ENCODE measurements around the gene ZCCHC2.

The ZCCHC2 gene

GRCh38 chr18:62486290-62486964 lies 36.4 kb upstream of the ZCCHC2 start:
- no peak for DNase-seq (ENCODE audit: extremely low spot score)
- TF ChIP-seq LEF1 (IDR thresholded peaks at IDR 0.05; ENCODE audit: borderline replicate concordance) (no peak), ZNF384 (IDR thresholded peaks at IDR 0.05) (no peak), NFRKB (IDR thresholded peaks at IDR 0.05) (no peak), ELF4 (IDR thresholded peaks at IDR 0.05) (no peak), SUZ12 (IDR thresholded peaks at IDR 0.05) (no peak), L3MBTL2 (conservative IDR thresholded peaks at IDR 0.05) (no peak), FOXA1 (IDR thresholded peaks at IDR 0.05) (no peak), BHLHE40 (IDR thresholded peaks at IDR 0.05; ENCODE audit: borderline replicate concordance) (no peak), FOXM1 (IDR thresholded peaks at IDR 0.05; ENCODE audit: borderline replicate concordance) (no peak), HDGF (IDR thresholded peaks at IDR 0.05; ENCODE audit: borderline replicate concordance) (no peak)
- TF ChIP-seq, protein P1, sequence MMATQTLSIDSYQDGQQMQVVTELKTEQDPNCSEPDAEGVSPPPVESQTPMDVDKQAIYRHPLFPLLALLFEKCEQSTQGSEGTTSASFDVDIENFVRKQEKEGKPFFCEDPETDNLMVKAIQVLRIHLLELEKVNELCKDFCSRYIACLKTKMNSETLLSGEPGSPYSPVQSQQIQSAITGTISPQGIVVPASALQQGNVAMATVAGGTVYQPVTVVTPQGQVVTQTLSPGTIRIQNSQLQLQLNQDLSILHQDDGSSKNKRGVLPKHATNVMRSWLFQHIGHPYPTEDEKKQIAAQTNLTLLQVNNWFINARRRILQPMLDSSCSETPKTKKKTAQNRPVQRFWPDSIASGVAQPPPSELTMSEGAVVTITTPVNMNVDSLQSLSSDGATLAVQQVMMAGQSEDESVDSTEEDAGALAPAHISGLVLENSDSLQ (IDR thresholded peaks at IDR 0.05) = no peak
- CTCF ChIA-PET = no interaction called here
- POLR2A ChIA-PET = no interaction called here

GRCh38 chr18:62487161-62487560 lies 35.7 kb upstream of the ZCCHC2 start:
- ChIA-PET POLR2A (interaction anchor here (0.7 kb wide), 1 partner anchor 36 kb away, joined by 3 read pairs; no protein-coding TSS in a partner anchor), CTCF (no interaction called here)
- TF ChIP-seq ARNT (IDR thresholded peaks at IDR 0.05) (no peak), TARDBP (IDR thresholded peaks at IDR 0.05) (no peak), FOXK2 (IDR thresholded peaks at IDR 0.05) (no peak), FOXM1 (IDR thresholded peaks at IDR 0.05; ENCODE audit: borderline replicate concordance) (no peak), ELF4 (IDR thresholded peaks at IDR 0.05) (no peak), SUZ12 (IDR thresholded peaks at IDR 0.05) (no peak), NFRKB (IDR thresholded peaks at IDR 0.05) (no peak)
- no peak for DNase-seq (ENCODE audit: extremely low spot score)

DNA sequence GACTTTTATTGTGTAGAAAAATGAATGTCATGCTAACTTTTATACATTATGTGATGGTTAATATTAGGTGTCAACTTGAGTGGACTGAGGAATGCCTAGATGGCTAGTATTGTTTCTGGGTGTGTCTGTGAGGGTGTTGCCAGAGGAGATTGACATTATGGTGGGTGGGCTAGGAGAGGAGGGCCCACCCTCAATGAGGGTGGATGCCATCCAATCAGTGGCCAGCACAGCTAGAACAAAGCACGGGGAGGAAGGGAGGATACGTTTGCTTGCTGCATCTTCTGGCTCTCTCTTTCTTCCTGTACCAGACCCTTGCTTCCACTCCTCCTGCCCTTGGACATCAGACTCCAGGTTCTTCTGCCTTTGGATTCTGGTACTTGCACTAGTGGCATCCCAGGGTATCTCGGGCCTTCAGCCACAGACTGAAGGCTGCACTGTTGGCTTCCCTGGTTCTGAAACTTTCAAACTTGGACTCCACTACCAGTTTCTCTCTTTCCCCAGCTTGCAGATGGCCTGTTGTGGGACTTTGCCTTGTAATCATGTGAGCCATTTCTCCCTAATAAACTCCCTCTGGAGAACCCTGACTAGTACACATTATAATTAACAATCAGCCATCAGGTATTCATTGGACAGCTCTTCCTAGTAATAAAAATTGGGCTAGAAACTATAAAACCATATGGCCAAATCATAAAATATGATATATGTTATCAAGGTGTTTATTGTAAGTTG lies 31.7 kb upstream of the ZCCHC2 start:
- DNase-seq (ENCODE audit: extremely low spot score) = no peak
- ChIA-PET CTCF (no interaction called here), POLR2A (no interaction called here)
- no peak for TF ChIP-seq BHLHE40 (IDR thresholded peaks at IDR 0.05; ENCODE audit: borderline replicate concordance)

- ChIA-PET POLR2A (no interaction called here), CTCF (no interaction called here)
- TF ChIP-seq L3MBTL2 (conservative IDR thresholded peaks at IDR 0.05) = no peak
- no peak for TF ChIP-seq CTBP1 (IDR thresholded peaks at IDR 0.05; ENCODE audit: borderline replicate concordance)
- TF ChIP-seq TARDBP (IDR thresholded peaks at IDR 0.05) = no peak
- TF ChIP-seq, protein P1 (IDR thresholded peaks at IDR 0.05) = no peak
- TF ChIP-seq ZNF384 (IDR thresholded peaks at IDR 0.05) = no peak
- TF ChIP-seq FOXM1 (IDR thresholded peaks at IDR 0.05; ENCODE audit: borderline replicate concordance) = no peak
- no peak for TF ChIP-seq SP1 (IDR thresholded peaks at IDR 0.05)
- TF ChIP-seq HDGF (IDR thresholded peaks at IDR 0.05; ENCODE audit: borderline replicate concordance) = no peak
- TF ChIP-seq ELF4 (IDR thresholded peaks at IDR 0.05) = no peak
- TF ChIP-seq BHLHE40 (IDR thresholded peaks at IDR 0.05; ENCODE audit: borderline replicate concordance) = no peak
- TF ChIP-seq NFRKB (IDR thresholded peaks at IDR 0.05) = no peak
- no peak for TF ChIP-seq FOXA1 (IDR thresholded peaks at IDR 0.05)
- no peak for TF ChIP-seq SUZ12 (IDR thresholded peaks at IDR 0.05)
- TF ChIP-seq ARNT (IDR thresholded peaks at IDR 0.05) = no peak
- TF ChIP-seq LEF1 (IDR thresholded peaks at IDR 0.05; ENCODE audit: borderline replicate concordance) = no peak
- TF ChIP-seq FOXK2 (IDR thresholded peaks at IDR 0.05) = no peak
- DNase-seq (ENCODE audit: extremely low spot score) = no peak
Measured at GRCh38 chr18:62493033-62493862, 29.6 kb upstream of the ZCCHC2 start.

DNA sequence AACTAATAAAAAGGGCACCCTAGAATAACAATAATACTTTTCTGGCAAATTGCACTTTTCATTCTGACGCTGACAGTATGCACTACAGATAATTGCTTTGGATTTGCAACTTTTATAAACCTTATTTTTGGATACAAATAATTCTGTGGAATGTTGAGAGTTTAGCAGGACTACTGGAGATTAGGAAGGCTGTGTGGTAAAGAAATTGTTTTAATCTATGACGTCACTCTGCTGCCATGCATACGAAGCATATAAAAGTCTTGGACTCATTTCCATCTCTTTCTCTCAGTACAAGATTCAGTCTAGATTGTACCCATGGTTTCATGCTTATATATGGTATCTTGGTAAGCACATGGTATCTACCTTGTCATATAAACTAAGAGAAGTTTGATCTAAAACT lies 28.1 kb upstream of the ZCCHC2 start:
- ChIA-PET POLR2A (no interaction called here), CTCF (no interaction called here)
- TF ChIP-seq TARDBP (IDR thresholded peaks at IDR 0.05) = no peak
- TF ChIP-seq, protein P1 (IDR thresholded peaks at IDR 0.05) = no peak
- no peak for TF ChIP-seq NFRKB (IDR thresholded peaks at IDR 0.05)
- no peak for TF ChIP-seq ZNF384 (IDR thresholded peaks at IDR 0.05)
- no peak for TF ChIP-seq HDGF (IDR thresholded peaks at IDR 0.05; ENCODE audit: borderline replicate concordance)
- no peak for TF ChIP-seq SUZ12 (IDR thresholded peaks at IDR 0.05)
- TF ChIP-seq FOXK2 (IDR thresholded peaks at IDR 0.05) = no peak
- no peak for TF ChIP-seq LEF1 (IDR thresholded peaks at IDR 0.05; ENCODE audit: borderline replicate concordance)
- no peak for TF ChIP-seq ARNT (IDR thresholded peaks at IDR 0.05)
- no peak for DNase-seq (ENCODE audit: extremely low spot score)

GRCh38 chr18:62496262-62496661 lies 26.6 kb upstream of the ZCCHC2 start:
- DNase-seq (ENCODE audit: extremely low spot score) = no peak
- TF ChIP-seq FOXK2 (IDR thresholded peaks at IDR 0.05) (no peak), ARNT (IDR thresholded peaks at IDR 0.05) (no peak), SUZ12 (IDR thresholded peaks at IDR 0.05) (no peak), CTBP1 (IDR thresholded peaks at IDR 0.05; ENCODE audit: borderline replicate concordance) (no peak), HDGF (IDR thresholded peaks at IDR 0.05; ENCODE audit: borderline replicate concordance) (no peak), L3MBTL2 (conservative IDR thresholded peaks at IDR 0.05) (no peak), TARDBP (IDR thresholded peaks at IDR 0.05) (no peak), SP1 (IDR thresholded peaks at IDR 0.05) (no peak), ELF4 (IDR thresholded peaks at IDR 0.05) (no peak), ZNF384 (IDR thresholded peaks at IDR 0.05) (no peak), BHLHE40 (IDR thresholded peaks at IDR 0.05; ENCODE audit: borderline replicate concordance) (no peak), NFRKB (IDR thresholded peaks at IDR 0.05) (no peak), FOXA1 (IDR thresholded peaks at IDR 0.05) (no peak)
- TF ChIP-seq, protein P1 (IDR thresholded peaks at IDR 0.05) = no peak
- ChIA-PET POLR2A (interaction anchor here (0.5 kb wide), 1 partner anchor 34 kb away, joined by 3 read pairs; no protein-coding TSS in a partner anchor), CTCF (no interaction called here)
